ENCODE data around the gene MALAT1.

The MALAT1 gene

GRCh38 chr11:65540290-65541092 is 41.6 kb downstream of the MALAT1 start:
- peak; percentile 39 for DNase-seq

- DNase-seq: no peak
Measured at GRCh38 chr11:65541093-65541982, 42.5 kb downstream of the MALAT1 start.

GRCh38 chr11:65542738-65543390 is 44.0 kb downstream of the MALAT1 start:
- DNase-seq: no peak

GRCh38 chr11:65545853-65546216 is 47.0 kb downstream of the MALAT1 start:
- DNase-seq: no peak

- DNase-seq: peak; percentile 86
Measured at GRCh38 chr11:65546217-65546958, 47.5 kb downstream of the MALAT1 start.

- no peak for DNase-seq
Measured at GRCh38 chr11:65547446-65548125, 48.7 kb downstream of the MALAT1 start.

- DNase-seq: no peak
Measured at GRCh38 chr11:65548395-65548794, 49.5 kb downstream of the MALAT1 start.

DNA sequence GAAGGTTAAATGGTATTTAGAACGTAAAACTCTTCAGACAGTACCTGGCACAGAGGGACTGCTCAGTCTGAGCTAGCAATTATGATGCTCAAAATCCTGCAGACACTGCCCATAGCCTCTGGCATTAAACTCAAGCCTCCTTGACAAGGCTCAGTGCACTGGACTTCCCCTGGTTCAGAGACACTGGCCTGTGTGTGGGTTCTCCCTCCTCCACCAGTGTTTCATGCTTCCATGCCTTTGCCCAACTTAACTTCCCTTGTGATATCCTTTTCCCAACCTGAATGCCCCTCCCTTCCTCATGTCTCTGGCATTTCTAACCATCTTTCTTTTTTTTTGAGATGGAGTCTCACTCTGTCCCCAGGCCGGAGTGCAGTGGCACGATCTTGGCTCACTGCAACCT is 50.3 kb downstream of the MALAT1 start:
- DNase-seq: no peak

- DNase-seq: no peak
Measured at GRCh38 chr11:65551572-65552387, 52.9 kb downstream of the MALAT1 start.

DNA sequence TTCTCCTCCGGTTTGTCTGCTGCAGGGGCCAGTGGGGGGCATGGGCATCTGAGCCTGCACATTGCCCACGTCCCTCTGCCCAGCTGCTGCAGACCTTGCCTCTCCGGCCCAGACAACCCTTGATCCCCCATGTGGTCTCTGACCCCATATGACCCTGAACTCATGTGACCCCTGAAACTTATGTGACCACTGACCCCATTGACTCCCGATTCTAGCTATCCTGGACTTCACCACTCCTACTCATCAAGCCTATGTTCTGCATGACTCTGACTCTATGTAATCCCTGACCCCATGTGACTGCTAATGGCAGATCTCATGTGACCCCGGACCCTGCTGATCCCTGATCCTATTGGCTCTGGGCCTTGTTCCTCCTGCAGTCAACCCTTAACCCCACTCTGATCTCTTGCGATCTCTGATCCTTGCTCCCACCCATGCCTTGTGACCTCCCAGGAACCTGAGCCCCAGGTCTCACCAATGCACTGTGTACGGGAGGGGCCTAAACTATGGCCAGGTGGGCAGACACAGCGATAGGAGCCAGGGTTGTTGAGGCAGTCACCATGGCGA is 53.6 kb downstream of the MALAT1 start:
- no peak for DNase-seq

DNA sequence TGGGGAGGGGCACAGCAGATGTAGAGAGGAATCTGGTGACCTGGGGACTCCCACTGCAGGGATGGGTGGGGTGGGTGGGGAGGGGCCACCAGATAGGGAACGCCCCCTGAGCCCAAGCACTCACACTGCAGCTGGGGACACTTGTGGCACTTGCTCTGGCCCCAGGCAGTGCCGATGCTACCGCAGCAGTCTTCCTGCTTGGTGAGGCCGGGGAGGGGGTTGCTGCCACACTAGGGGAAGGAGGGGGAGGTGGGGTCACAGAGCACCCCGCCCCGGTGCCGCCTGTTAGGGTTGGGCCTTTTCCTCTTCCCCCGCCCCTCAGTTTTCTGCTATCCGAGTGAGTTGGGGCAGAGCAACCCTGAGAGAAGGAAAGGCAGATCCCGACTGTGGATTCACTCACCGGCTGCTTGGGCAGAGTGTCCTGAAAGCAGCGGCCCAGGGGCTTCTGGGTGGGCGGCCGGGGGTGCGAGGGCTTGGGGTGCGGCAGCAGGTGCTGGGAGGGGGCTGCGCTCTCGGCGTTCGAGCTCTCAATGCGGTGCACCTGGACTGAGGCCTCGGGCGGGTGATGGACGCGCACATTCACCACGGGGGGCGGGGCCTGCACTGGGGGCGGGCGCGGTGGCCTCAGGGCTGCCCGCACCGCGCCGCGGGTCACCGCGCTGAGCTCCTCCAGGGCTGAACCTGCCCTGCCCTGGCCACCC is 54.6 kb downstream of the MALAT1 start:
- no peak for DNase-seq

DNA sequence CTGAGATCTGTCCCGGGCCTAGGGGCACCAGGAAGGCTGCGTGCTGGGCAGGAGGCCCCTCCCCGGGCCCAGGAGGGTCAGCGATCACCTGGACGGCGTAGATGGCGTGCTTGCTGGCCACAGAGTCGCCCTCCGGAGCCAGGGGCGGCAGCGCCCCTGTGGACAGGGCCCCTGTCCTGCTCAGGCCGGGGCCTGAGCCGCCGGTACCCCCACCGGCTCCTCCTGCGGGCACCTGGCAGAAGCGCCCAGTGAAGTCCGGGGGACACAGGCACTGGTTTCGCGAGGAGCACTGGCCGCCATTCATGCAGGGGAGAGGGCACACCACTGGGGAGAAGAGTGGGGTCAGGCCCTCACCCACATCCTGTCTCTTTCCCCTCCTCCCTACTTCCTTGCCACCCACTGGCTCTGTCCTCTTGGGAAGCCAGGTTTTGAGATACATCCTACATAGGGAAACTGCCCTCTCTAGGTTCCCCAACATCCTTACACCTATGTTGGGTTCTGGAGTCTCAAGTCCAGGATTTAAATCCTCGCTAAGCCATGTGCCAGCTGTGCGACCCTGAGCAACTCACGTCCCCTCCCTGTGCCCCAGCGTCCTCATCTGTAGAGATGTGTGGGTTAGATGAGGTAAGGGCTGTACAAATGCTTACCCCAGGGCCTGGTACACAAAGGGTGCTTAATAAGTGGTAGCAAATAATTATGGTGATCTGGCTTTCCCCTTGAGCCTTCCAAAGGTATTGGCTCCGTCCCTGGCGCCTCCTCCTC is 55.4 kb downstream of the MALAT1 start:
- no peak for DNase-seq

DNA sequence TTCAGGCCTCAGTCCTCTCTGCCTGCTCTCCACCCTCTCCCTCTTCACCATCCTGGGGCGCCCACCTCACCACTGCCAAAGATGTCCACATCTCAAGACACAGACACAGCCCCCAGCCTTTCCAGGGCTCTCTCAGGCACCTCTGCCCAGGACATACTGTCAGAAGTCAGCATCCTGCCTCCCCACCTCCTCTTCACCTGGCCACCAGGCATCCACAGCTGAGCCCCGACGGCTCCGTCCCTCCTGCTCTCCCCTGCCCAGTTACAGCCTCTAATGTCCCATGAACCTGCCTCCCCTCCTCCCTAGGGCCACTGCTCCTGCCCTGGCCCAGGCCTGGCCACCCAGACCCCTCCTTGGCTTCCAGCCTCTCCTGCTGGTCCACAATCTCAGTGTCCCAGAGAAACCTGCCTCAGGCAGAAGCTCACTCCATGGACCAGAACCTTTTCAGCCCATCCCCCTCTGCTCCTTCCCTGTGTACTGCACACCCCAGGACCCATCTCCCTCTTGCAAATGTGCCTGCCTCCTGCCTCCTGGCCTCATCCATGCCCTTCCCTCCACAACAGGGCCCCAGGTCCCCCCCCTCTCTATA is 56.1 kb downstream of the MALAT1 start:
- DNase-seq: no peak

DNA sequence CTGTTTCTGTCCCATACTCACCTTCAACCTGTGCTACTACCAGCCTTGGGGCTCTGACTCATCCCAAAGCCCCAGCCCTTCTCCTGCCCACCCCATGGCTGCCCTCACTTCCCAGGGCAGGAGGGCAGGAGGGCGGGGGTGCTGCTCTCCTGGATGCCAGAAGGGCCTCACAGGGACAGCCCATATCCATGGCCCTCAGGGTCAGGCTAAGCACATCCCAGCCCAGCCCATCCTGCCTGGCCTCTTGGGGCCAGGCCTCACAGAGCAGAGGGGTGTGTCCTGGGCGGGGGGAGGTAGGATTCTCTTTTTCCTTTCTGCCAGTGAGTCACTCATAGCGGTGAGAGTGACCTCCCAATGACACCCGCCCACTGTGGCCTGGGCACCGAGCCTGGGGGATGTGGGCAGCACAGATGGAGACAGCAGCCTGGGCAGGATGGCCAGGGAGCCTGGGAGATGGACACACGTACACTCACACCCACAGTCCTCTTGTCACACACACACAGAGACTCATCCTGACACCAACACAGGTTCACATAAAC is 56.9 kb downstream of the MALAT1 start:
- no peak for DNase-seq

Measured in NCI-H2171 (cell line).